ENCODE results near the gene HIBCH.

- no peak for TF ChIP-seq CTCF (IDR thresholded peaks at IDR 0.05; ENCODE audit: insufficient read depth, low read depth, low read length)
- TF ChIP-seq EZH2 (IDR thresholded peaks at IDR 0.05; ENCODE audit: insufficient read depth, low read length), result no peak
These were observed 63.5 kb downstream of the HIBCH start for GRCh38 chr2:190256087-190256486.

Measured in astrocyte (in vitro differentiated cells and primary cell).